ENCODE data around the gene SLC2A4RG. TPM values are rescaled to one million over a fixed set of nuclear protein-coding genes. Genes with fewer than 3 reads are reported as not detected.

Gene SLC2A4RG
- total and polyA plus RNA-seq, 2 of the 13 experiments (the other 11 are each of a cell fraction or from before 2014, with no cell fraction given) = 91.4 to 95.9 TPM

DNA sequence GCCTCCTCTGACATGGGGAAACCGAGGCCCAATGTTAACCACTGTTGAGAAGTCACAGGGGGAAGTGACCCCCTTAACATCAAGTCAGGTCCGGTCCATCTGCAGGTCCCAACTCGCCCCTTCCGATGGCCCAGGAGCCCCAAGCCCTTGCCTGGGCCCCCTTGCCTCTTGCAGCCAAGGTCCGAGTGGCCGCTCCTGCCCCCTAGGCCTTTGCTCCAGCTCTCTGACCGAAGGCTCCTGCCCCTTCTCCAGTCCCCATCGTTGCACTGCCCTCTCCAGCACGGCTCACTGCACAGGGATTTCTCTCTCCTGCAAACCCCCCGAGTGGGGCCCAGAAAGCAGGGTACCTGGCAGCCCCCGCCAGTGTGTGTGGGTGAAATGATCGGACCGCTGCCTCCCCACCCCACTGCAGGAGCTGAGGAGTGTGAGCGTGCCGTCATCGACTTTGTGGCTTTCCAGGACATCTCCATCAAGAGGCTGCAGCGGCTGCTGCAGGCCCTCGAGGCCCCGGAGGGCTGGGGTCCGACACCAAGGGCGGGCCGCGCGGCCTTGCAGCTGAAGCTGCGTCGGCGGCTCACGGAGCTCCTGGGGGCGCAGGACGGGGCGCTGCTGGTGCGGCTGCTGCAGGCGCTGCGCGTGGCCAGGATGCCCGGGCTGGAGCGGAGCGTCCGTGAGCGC is 41.6 kb upstream of the SLC2A4RG start (continued):
- no peak for TF ChIP-seq ZNF264 (CRISPR knock-in tag; IDR thresholded peaks at IDR 0.05)
- TF ChIP-seq MXD4 (CRISPR knock-in tag; IDR thresholded peaks at IDR 0.05) = no peak
- TF ChIP-seq POLR2G (IDR thresholded peaks at IDR 0.05; ENCODE audit: low read depth, low read length) = peak; percentile 55
- 0 out of 2 replicates have a peak, but pooled peaks have one; percentile 5 for TF ChIP-seq ZNF724P (CRISPR knock-in tag; IDR thresholded peaks at IDR 0.05; ENCODE audit: borderline replicate concordance)
- TF ChIP-seq RBM39 (IDR thresholded peaks at IDR 0.05; ENCODE audit: low read depth, low read length, poor library complexity, severe bottlenecking) = peak; percentile 69
- no peak for TF ChIP-seq ZFP62 (CRISPR knock-in tag; IDR thresholded peaks at IDR 0.05)
- 0 out of 2 replicates have a peak, but pooled peaks have one; percentile 5 for TF ChIP-seq ZC3H13 (CRISPR knock-in tag; IDR thresholded peaks at IDR 0.05)
- TF ChIP-seq POLR2A (IDR thresholded peaks at IDR 0.05; ENCODE audit: insufficient read depth in 1 of 2, low read depth in 2 of 2, low read length in 2 of 2) = peak in 1 of 2 experiments; percentile 40; a peak in 2 of 4 replicates
- no peak for TF ChIP-seq KDM1A (CRISPR knock-in tag; IDR thresholded peaks at IDR 0.05)
- no peak for TF ChIP-seq TFDP2 (CRISPR knock-in tag; IDR thresholded peaks at IDR 0.05)
- TF ChIP-seq RBFOX2 (IDR thresholded peaks at IDR 0.05; ENCODE audit: low read depth, low read length) = peak; percentile 67
- no peak for TF ChIP-seq HDAC1 (CRISPR knock-in tag; IDR thresholded peaks at IDR 0.05)
- TF ChIP-seq ZNF782 (CRISPR knock-in tag; IDR thresholded peaks at IDR 0.05; ENCODE audit: borderline replicate concordance) = no peak
- TF ChIP-seq, protein P1, sequence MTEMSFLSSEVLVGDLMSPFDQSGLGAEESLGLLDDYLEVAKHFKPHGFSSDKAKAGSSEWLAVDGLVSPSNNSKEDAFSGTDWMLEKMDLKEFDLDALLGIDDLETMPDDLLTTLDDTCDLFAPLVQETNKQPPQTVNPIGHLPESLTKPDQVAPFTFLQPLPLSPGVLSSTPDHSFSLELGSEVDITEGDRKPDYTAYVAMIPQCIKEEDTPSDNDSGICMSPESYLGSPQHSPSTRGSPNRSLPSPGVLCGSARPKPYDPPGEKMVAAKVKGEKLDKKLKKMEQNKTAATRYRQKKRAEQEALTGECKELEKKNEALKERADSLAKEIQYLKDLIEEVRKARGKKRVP (CRISPR knock-in tag; IDR thresholded peaks at IDR 0.05) = 0 out of 4 replicates have a peak, but pooled peaks of 1 of the 2 experiments have one; percentile 13
- 0 out of 2 replicates have a peak, but pooled peaks have one; percentile 47 for TF ChIP-seq ZNF512B (CRISPR knock-in tag; IDR thresholded peaks at IDR 0.05; ENCODE audit: borderline replicate concordance)
- no peak for TF ChIP-seq TCF12 (IDR thresholded peaks at IDR 0.05)
- TF ChIP-seq TCF12 (CRISPR knock-in tag; IDR thresholded peaks at IDR 0.05) = no peak
- TF ChIP-seq TAF15 (IDR thresholded peaks at IDR 0.05; ENCODE audit: low read depth, low read length, poor library complexity, severe bottlenecking) = peak; percentile 64
- TF ChIP-seq GMEB1 (CRISPR knock-in tag; IDR thresholded peaks at IDR 0.05; ENCODE audit: borderline replicate concordance) = 0 out of 2 replicates have a peak, but pooled peaks have one; percentile 10

Measured in HepG2 (cell line).